NCI-H345 (cell line): Measurements from ENCODE around the gene TPRN.
"Not testable (repeated sequence)": the region's sequence is repeated elsewhere in the genome, so short reads cannot be mapped to it uniquely, and the experiment has no call there.

Experiments
- DNase-seq: peaks from one replicate; lab custom pipeline; 2025; lab: John Stamatoyannopoulos, UW

TPRN gene

GRCh38 chr9:137200311-137201204, at the start of gene TPRN:
TSS of gene TPRN (minus strand) at chr9:137200741. CDS start at chr9:137200711, 30 bp downstream.
- peak; percentile 99 for DNase-seq

GRCh38 chr9:137247916-137248175, 47.3 kb upstream of the TPRN start:
- no peak for DNase-seq

GRCh38 chr9:137247135-137247915, 46.8 kb upstream of the TPRN start:
- no peak for DNase-seq

- peak; percentile 68 for DNase-seq
These were observed 45.2 kb upstream of the TPRN start for GRCh38 chr9:137245450-137246421.

GRCh38 chr9:137244486-137245449, 44.2 kb upstream of the TPRN start:
- DNase-seq, result peak; percentile 31

- DNase-seq, result no peak
These were observed 43.3 kb upstream of the TPRN start for GRCh38 chr9:137243626-137244485.

- DNase-seq, result not testable (repeated sequence)
These were observed 42.7 kb upstream of the TPRN start for GRCh38 chr9:137243266-137243625.

GRCh38 chr9:137242269-137243203, 42.0 kb upstream of the TPRN start:
- no peak for DNase-seq

- DNase-seq, result peak; percentile 41
These were observed 41.1 kb upstream of the TPRN start for GRCh38 chr9:137241490-137242268.

- peak; percentile 100 for DNase-seq
These were observed 40.4 kb upstream of the TPRN start, which contains the start of gene TUBB4B for GRCh38 chr9:137240841-137241489. TSS of gene TUBB4B (plus strand) at chr9:137241287. CDS start at chr9:137241361, 74 bp downstream.

- peak; percentile 73 for DNase-seq
These were observed 39.8 kb upstream of the TPRN start for GRCh38 chr9:137240318-137240840.

- not testable (repeated sequence) for DNase-seq
These were observed 39.1 kb upstream of the TPRN start for GRCh38 chr9:137239541-137240200.

GRCh38 chr9:137237759-137238726, 37.5 kb upstream of the TPRN start:
- peak; percentile 86 for DNase-seq

GRCh38 chr9:137236936-137237421, 36.4 kb upstream of the TPRN start:
- DNase-seq, result peak; percentile 59
